Smooth muscle cell (in vitro differentiated cells): ENCODE measurements around the gene FSHB. TPM values are rescaled to one million over a fixed set of nuclear protein-coding genes. Genes with fewer than 3 reads are reported as not detected.
A peak's percentile ranks its signal among the peaks of the same experiment; 100 is the strongest.
"Not testable (repeated sequence)": the region's sequence is repeated elsewhere in the genome, so short reads cannot be mapped to it uniquely, and the experiment has no call there.

ENCODE experiments used
- DNase-seq: peaks from one replicate; lab custom pipeline; 2025; ENCODE audit not compliant: unreplicated experiment; lab: John Stamatoyannopoulos, UW
- H2AFZ ChIP-seq: fragments of 200-600 bp; sonication (generic); 2 replicates; pipeline ENCODE4 v1.6.0; 2016; ENCODE audit warnings: antibody characterized with exemption, low read depth, mild to moderate bottlenecking
- H3F3A ChIP-seq: fragments of 200-600 bp; sonication (generic); 2 replicates; pipeline ENCODE4 v1.6.0; 2017; ENCODE audit warnings: antibody characterized with exemption, low read depth
- H3K27ac ChIP-seq: fragments of 200-600 bp; sonication (generic); 2 replicates; pipeline ENCODE4 v1.5.1; 2016; ENCODE audit warnings: low read depth, mild to moderate bottlenecking
- H3K27me3 ChIP-seq: fragments of 200-600 bp; sonication (generic); 2 replicates; pipeline ENCODE4 v1.6.1; 2016; ENCODE audit warnings: low read depth, mild to moderate bottlenecking
- H3K36me3 ChIP-seq: fragments of 200-600 bp; sonication (generic); 2 replicates; pipeline ENCODE4 v1.5.1; 2016; ENCODE audit warnings: low read depth
- H3K4me1 ChIP-seq: fragments of 200-600 bp; sonication (generic); 2 replicates; pipeline ENCODE4 v1.5.1; 2016; ENCODE audit warnings: low read depth
- H3K4me2 ChIP-seq: fragments of 200-600 bp; sonication (generic); 2 replicates; pipeline ENCODE4 v1.6.0; 2016; ENCODE audit warnings: mild to moderate bottlenecking
- H3K4me3 ChIP-seq: fragments of 200-600 bp; sonication (generic); 2 replicates; pipeline ENCODE4 v1.5.1; 2016; ENCODE audit warnings: mild to moderate bottlenecking
- H3K79me2 ChIP-seq: fragments of 200-600 bp; sonication (generic); 2 replicates; pipeline ENCODE4 v1.6.0; 2016; ENCODE audit warnings: low read depth, mild to moderate bottlenecking
- H3K9ac ChIP-seq: fragments of 200-600 bp; sonication (generic); 2 replicates; pipeline ENCODE4 v1.6.0; 2016; ENCODE audit warnings: low read depth
- H3K9me3 ChIP-seq: fragments of 200-600 bp; sonication (generic); replicated peaks from 2 replicates; pipeline ENCODE4 v1.5.1; 2016; ENCODE audit warnings: low read depth
- H4K20me1 ChIP-seq: fragments of 200-600 bp; sonication (generic); 2 replicates; pipeline ENCODE4 v1.6.0; 2016; ENCODE audit warnings: low read depth
- CTCF ChIP-seq: fragments of 200-600 bp; sonication (generic); IDR thresholded peaks from 2 replicates; pipeline ENCODE4 v1.5.1; 2017; ENCODE audit warnings: borderline replicate concordance, mild to moderate bottlenecking, antibody characterized with exemption; ENCODE audit not compliant: insufficient read depth, poor library complexity, severe bottlenecking
- WGBS: methylation state at CpG from one replicate; pipeline ENCODE4 v1.1.7; 2016; ENCODE audit warnings: low lambda C conversion rate; 5-methylcytosine and 5-hydroxymethylcytosine counted together
- polyA plus RNA-seq: library from polyadenylated mRNA; unstranded; fragments of >200 nt; fragmentation: Nextera tagmentation; extraction: Ambion mirVana; gene quantifications from 2 replicates; pipeline ENCODE4 v1.2.1, GENCODE V29; 2016
- total RNA-seq: library from RNA; depleted of rRNA; stranded (reverse); fragments of >200 nt; gene quantifications from 2 replicates; pipeline ENCODE4 v1.2.3, GENCODE V29; 2014

Gene FSHB
- total and polyA plus RNA-seq, 2 experiments from 2014 or later: not detected

GRCh38 chr11:30197869-30198268 is 32.9 kb upstream of the FSHB start:
- H4K20me1 ChIP-seq: no peaks in the 10 kb centered on the region
- no peak for TF ChIP-seq CTCF

GRCh38 chr11:30202989-30203388 is 27.8 kb upstream of the FSHB start:
- 91% methylated on average over 6 of the region's 6 CpGs for WGBS

More at GRCh38 chr11:30197869-30198268, 32.9 kb upstream of the FSHB start:
- Histone ChIP-seq H3K4me2 (no peak overlapping the region), H3K4me1 (no peaks in the 10 kb centered on the region), H3K27me3 (peaks cover under 1% of the 10 kb centered on the region), H3K79me2 (no peaks in the 10 kb centered on the region), H2AFZ (peak overlapping the region; percentile 22), H3K9ac (no peak overlapping the region), H3K36me3 (no peaks in the 10 kb centered on the region), H3K4me3 (no peak overlapping the region), H3F3A (no peaks in the 10 kb centered on the region), H3K9me3 (no peaks in the 10 kb centered on the region), H3K27ac (peak overlapping the region; percentile 39)
- no peak for DNase-seq
- WGBS: 75% methylated on average over 2 of the region's 2 CpGs

GRCh38 chr11:30203850-30204249 is 27.0 kb upstream of the FSHB start:
- Histone ChIP-seq H3K27me3 (peaks cover 6% of the 10 kb centered on the region), H3K4me2 (no peak overlapping the region), H3K4me3 (no peak overlapping the region), H3K4me1 (no peaks in the 10 kb centered on the region), H3K36me3 (no peaks in the 10 kb centered on the region), H2AFZ (no peak overlapping the region), H3K79me2 (no peaks in the 10 kb centered on the region), H3K9ac (no peak overlapping the region), H4K20me1 (no peaks in the 10 kb centered on the region), H3K9me3 (no peaks in the 10 kb centered on the region), H3F3A (no peaks in the 10 kb centered on the region), H3K27ac (no peak overlapping the region)
- TF ChIP-seq CTCF: no peak
- no peak for DNase-seq
- WGBS: 82% methylated on average over 1 of the region's 1 CpG

More at GRCh38 chr11:30202989-30203388, 27.8 kb upstream of the FSHB start:
- H3K27ac ChIP-seq, H2AFZ ChIP-seq, H3K27me3 ChIP-seq, H3K4me1 ChIP-seq, H3K79me2 ChIP-seq, H3K4me2 ChIP-seq, H3K4me3 ChIP-seq, H3F3A ChIP-seq, H3K36me3 ChIP-seq, H4K20me1 ChIP-seq, H3K9me3 ChIP-seq, H3K9ac ChIP-seq, DNase-seq: not testable (repeated sequence)

GRCh38 chr11:30206249-30206996 is 24.4 kb upstream of the FSHB start:
- no peaks in the 10 kb centered on the region for H3K9me3 ChIP-seq
- H3K79me2 ChIP-seq: no peaks in the 10 kb centered on the region
- no peak for TF ChIP-seq CTCF
- peaks cover 6% of the 10 kb centered on the region for H3K27me3 ChIP-seq
- H2AFZ ChIP-seq: no peak overlapping the region
- no peak overlapping the region for H3K4me2 ChIP-seq
- no peak overlapping the region for H3K9ac ChIP-seq
- no peak for DNase-seq
- no peaks in the 10 kb centered on the region for H3F3A ChIP-seq
- H3K27ac ChIP-seq: no peak overlapping the region
- no peaks in the 10 kb centered on the region for H3K4me1 ChIP-seq
- H3K36me3 ChIP-seq: no peaks in the 10 kb centered on the region
- H4K20me1 ChIP-seq: no peaks in the 10 kb centered on the region
- 90% methylated on average over 5 of the region's 5 CpGs for WGBS
- H3K4me3 ChIP-seq: no peak overlapping the region
